LNCAP (cell line): Measurements from ENCODE around the gene HOXC5.

Experiments
- TF ChIP-seq, protein P1 (sequence below): fragments of 450-650 bp; IDR thresholded peaks from 2 replicates; pipeline ENCODE4 v1.5.1; 2017; ENCODE audit warnings: mild to moderate bottlenecking

HOXC5 gene

DNA sequence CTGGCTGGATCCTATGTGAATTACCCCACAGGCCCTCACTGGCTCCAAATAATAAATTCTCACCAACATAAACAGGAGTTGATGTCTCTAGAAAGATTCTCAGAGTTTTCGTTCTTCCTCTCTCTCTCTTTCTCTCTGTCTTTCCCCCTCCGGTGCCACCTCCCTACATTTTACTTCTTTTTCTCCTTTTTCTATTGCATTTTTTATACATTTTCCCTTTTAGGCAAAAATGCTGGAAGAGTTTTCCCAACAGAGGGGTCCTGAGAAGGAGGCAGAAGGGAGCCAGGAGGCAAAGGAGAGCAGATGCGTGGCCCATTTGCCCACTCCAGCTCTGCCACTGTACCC, 5.4 kb upstream of the HOXC5 start:
- TF ChIP-seq, protein P1, sequence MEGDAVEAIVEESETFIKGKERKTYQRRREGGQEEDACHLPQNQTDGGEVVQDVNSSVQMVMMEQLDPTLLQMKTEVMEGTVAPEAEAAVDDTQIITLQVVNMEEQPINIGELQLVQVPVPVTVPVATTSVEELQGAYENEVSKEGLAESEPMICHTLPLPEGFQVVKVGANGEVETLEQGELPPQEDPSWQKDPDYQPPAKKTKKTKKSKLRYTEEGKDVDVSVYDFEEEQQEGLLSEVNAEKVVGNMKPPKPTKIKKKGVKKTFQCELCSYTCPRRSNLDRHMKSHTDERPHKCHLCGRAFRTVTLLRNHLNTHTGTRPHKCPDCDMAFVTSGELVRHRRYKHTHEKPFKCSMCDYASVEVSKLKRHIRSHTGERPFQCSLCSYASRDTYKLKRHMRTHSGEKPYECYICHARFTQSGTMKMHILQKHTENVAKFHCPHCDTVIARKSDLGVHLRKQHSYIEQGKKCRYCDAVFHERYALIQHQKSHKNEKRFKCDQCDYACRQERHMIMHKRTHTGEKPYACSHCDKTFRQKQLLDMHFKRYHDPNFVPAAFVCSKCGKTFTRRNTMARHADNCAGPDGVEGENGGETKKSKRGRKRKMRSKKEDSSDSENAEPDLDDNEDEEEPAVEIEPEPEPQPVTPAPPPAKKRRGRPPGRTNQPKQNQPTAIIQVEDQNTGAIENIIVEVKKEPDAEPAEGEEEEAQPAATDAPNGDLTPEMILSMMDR: no peak

DNA sequence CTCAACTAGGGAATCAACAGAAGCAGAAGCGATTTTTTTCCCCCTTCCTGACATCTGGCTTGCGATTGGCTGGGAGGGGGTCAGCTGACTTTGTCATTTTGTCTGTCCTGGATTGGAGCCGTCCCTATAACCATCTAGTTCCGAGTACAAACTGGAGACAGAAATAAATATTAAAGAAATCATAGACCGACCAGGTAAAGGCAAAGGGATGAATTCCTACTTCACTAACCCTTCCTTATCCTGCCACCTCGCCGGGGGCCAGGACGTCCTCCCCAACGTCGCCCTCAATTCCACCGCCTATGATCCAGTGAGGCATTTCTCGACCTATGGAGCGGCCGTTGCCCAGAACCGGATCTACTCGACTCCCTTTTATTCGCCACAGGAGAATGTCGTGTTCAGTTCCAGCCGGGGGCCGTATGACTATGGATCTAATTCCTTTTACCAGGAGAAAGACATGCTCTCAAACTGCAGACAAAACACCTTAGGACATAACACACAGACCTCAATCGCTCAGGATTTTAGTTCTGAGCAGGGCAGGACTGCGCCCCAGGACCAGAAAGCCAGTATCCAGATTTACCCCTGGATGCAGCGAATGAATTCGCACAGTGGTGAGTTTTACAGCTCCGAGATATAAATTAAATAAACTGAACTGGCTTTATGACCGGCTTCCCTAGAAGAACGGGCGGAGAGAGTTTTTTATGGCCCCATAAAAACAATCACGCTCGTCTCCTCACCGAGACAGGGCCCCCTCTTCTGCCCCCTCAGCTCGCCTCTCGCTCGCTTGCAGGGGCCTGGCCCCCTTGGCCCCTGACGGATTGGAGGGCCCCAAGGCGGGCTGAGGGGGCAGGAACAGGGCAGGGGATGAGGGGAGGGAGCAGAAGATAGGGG, 4.3 kb upstream of the HOXC5 start, which contains the start of gene HOXC6:
Gene HOXC6, plus strand, starts transcription at position 127 of the 888 bp plus-strand sequence. Its CDS starts 82 bp downstream, at position 209.
- TF ChIP-seq, protein P1: no peak

DNA sequence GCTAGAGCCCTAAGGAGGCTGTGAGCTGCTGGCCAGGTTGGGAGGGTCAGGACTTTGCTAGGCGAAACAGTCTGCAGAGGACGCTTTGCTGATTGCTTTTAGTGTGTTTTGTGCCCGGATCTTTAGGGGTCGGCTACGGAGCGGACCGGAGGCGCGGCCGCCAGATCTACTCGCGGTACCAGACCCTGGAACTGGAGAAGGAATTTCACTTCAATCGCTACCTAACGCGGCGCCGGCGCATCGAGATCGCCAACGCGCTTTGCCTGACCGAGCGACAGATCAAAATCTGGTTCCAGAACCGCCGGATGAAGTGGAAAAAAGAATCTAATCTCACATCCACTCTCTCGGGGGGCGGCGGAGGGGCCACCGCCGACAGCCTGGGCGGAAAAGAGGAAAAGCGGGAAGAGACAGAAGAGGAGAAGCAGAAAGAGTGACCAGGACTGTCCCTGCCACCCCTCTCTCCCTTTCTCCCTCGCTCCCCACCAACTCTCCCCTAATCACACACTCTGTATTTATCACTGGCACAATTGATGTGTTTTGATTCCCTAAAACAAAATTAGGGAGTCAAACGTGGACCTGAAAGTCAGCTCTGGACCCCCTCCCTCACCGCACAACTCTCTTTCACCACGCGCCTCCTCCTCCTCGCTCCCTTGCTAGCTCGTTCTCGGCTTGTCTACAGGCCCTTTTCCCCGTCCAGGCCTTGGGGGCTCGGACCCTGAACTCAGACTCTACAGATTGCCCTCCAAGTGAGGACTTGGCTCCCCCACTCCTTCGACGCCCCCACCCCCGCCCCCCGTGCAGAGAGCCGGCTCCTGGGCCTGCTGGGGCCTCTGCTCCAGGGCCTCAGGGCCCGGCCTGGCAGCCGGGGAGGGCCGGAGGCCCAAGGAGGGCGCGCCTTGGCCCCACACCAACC, 3.1 kb upstream of the HOXC5 start:
- TF ChIP-seq, protein P1: no peak

DNA sequence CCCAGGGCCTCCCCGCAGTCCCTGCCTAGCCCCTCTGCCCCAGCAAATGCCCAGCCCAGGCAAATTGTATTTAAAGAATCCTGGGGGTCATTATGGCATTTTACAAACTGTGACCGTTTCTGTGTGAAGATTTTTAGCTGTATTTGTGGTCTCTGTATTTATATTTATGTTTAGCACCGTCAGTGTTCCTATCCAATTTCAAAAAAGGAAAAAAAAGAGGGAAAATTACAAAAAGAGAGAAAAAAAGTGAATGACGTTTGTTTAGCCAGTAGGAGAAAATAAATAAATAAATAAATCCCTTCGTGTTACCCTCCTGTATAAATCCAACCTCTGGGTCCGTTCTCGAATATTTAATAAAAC, 2.4 kb upstream of the HOXC5 start:
- TF ChIP-seq, protein P1: no peak

DNA sequence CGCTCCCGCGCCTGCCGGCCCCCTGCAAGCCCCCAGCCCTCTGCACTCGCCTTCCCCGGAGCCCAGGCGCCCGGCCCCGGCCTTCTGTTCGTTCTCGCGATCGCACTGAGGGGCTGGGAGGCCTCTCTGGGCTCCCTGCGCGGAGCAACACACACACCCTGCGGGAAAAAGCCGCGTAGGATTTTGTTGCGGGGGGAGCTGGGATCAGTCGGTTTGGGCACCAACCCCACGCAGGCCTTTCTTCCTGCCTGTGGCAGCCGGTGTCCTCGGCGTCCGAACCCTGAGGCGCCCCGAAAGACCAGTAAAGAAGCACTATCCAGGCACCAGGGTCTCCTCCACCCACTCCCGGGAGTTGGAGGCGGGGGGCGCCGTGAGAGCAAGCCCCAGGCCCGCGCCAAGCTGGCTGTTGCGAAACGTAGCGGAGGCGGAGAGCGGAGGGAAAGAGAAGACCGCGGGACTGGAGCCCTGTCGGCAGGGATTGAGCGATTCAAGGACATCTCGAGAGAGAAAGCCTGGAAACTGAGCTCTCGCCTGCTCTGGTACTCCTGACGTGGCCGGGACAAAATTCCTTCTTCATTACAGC, 1.9 kb upstream of the HOXC5 start:
- TF ChIP-seq, protein P1: no peak

DNA sequence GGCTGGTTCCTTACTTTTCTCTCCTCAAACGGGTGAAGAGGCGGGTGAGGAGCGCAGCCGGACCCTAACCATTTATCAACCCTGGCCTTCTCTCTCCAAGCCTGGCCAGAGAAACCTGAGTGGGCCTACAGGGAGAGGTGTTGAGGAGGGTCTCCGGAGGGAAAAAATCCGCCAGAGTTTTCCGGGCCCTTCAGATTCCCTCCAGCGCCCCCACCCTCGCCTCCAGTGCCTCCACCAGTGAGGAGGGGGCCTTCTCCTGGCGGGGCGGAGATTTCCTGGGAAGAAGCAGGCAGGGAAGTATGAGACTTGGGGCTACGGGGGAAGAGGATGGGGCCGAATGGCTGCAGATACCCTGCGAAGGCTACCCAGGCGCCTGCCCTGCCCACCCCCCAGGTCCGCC, 1.4 kb upstream of the HOXC5 start:
- TF ChIP-seq, protein P1: no peak

DNA sequence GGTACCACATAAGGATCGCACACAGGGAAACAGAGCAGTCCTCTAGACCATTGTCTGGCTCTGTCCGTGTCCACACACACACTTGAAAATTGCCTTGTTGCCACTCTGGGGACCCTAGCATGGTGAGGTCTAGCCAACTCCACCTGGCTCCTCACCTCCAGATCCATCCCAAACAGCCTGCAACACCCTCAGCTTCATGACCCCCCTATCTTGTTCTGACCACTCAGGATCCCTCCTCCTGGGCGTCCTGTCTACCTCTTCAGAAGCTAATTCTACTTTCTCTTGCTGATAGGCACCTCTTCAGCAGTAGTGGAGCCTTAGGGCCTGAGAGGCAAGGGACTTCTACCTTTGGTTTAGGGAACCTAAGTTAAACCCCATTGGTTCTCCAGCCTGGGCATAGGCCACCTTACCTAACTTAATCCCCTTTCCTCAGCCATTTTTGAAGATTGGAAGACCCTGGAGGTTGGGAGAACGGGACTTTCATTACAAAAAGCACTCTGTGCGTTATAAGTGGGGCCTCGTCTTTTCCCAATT, 697 bp upstream of the HOXC5 start:
- TF ChIP-seq, protein P1: no peak
